Ishikawa (cell line): ENCODE data around the gene ANKRD11.

Experiments used
- CEBPB ChIP-seq: IDR thresholded peaks from 2 replicates; pipeline ENCODE4 v1.6.1; 2012
- CREB1 ChIP-seq: IDR thresholded peaks from 2 replicates; pipeline ENCODE4 v1.6.1; 2012; ENCODE audit warnings: low read depth
- EGR1 ChIP-seq: IDR thresholded peaks from 2 replicates; pipeline ENCODE4 v1.6.1; 2012
- EP300 ChIP-seq: IDR thresholded peaks from 2 replicates; pipeline ENCODE4 v1.6.1; 2012; ENCODE audit warnings: borderline replicate concordance
- FOXM1 ChIP-seq: IDR thresholded peaks from 2 replicates; pipeline ENCODE4 v1.6.1; 2012; ENCODE audit warnings: low read depth, borderline replicate concordance
- NFIC ChIP-seq: IDR thresholded peaks from 2 replicates; pipeline ENCODE4 v1.6.1; 2012
- RAD21 ChIP-seq: IDR thresholded peaks from 2 replicates; pipeline ENCODE4 v1.6.1; 2012; ENCODE audit warnings: low read depth
- REST ChIP-seq: IDR thresholded peaks from 2 replicates; pipeline ENCODE4 v1.6.1; 2012; ENCODE audit warnings: low read depth, mild to moderate bottlenecking
- TAF1 ChIP-seq: IDR thresholded peaks from 2 replicates; pipeline ENCODE4 v1.6.1; 2012; ENCODE audit warnings: low read depth, mild to moderate bottlenecking
- USF1 ChIP-seq: IDR thresholded peaks from 2 replicates; pipeline ENCODE4 v1.6.1; 2012
- YY1 ChIP-seq: IDR thresholded peaks from 2 replicates; pipeline ENCODE4 v1.6.1; 2012; ENCODE audit warnings: low read depth
- TF ChIP-seq, protein P1 (sequence below): IDR thresholded peaks from 2 replicates; pipeline ENCODE4 v1.6.1; 2012

DNA sequence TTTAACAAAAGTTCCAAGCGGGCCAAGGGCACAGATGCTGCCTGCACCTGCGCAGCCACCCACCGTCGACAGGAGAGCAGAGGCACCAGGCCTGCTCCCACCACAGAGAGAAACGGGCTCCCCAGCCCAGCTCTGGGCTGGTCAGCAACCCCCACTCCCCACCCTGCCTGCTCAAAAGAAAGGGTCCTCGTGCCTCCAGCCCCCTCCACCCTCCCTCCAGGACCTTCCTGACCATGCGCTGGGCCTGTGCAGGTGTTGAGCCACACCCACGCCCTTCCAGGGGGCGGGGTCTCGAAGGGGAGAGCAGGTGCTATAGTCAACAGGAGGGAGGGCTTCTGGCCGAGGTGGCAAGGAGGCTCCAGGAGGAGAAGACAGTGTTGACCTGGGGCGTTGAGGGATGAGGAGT lies 247.6 kb downstream of the ANKRD11 start:
- no peak for TF ChIP-seq YY1
- no peak for TF ChIP-seq FOXM1
- no peak for TF ChIP-seq REST
- no peak for TF ChIP-seq NFIC
- TF ChIP-seq USF1, result no peak
- TF ChIP-seq, protein P1, sequence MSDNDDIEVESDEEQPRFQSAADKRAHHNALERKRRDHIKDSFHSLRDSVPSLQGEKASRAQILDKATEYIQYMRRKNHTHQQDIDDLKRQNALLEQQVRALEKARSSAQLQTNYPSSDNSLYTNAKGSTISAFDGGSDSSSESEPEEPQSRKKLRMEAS, result no peak
- no peak for TF ChIP-seq CREB1
- TF ChIP-seq RAD21, result no peak
- TF ChIP-seq CEBPB, result no peak
- TF ChIP-seq EP300, result no peak
- no peak for TF ChIP-seq TAF1
- TF ChIP-seq EGR1, result no peak
